Measurements from ENCODE around the gene CLASP1.

GRCh38 chr2:121400201-121400600, 249.1 kb downstream of the CLASP1 start:
- TF ChIP-seq POLR2A (IDR thresholded peaks at IDR 0.05): no peak
- TF ChIP-seq, protein P1, sequence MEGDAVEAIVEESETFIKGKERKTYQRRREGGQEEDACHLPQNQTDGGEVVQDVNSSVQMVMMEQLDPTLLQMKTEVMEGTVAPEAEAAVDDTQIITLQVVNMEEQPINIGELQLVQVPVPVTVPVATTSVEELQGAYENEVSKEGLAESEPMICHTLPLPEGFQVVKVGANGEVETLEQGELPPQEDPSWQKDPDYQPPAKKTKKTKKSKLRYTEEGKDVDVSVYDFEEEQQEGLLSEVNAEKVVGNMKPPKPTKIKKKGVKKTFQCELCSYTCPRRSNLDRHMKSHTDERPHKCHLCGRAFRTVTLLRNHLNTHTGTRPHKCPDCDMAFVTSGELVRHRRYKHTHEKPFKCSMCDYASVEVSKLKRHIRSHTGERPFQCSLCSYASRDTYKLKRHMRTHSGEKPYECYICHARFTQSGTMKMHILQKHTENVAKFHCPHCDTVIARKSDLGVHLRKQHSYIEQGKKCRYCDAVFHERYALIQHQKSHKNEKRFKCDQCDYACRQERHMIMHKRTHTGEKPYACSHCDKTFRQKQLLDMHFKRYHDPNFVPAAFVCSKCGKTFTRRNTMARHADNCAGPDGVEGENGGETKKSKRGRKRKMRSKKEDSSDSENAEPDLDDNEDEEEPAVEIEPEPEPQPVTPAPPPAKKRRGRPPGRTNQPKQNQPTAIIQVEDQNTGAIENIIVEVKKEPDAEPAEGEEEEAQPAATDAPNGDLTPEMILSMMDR (IDR thresholded peaks at IDR 0.05): no peak
- no peak for TF ChIP-seq POLR2AphosphoS5 (IDR thresholded peaks at IDR 0.05; ENCODE audit: insufficient read depth in 1 of 2, low read depth in 1 of 2)

All from vagina (tissue), 2 donors.